ENCODE measurements around the gene PSME3.

GRCh38 chr17:42855048-42855596 lies 21.9 kb downstream of the PSME3 start:
- TF ChIP-seq CTCF (IDR thresholded peaks at IDR 0.05) (no peak), POLR2A (IDR thresholded peaks at IDR 0.05) (no peak)

Measured in heart left ventricle (tissue), 13 donors.